ENCODE data around the gene COL13A1.

DNA sequence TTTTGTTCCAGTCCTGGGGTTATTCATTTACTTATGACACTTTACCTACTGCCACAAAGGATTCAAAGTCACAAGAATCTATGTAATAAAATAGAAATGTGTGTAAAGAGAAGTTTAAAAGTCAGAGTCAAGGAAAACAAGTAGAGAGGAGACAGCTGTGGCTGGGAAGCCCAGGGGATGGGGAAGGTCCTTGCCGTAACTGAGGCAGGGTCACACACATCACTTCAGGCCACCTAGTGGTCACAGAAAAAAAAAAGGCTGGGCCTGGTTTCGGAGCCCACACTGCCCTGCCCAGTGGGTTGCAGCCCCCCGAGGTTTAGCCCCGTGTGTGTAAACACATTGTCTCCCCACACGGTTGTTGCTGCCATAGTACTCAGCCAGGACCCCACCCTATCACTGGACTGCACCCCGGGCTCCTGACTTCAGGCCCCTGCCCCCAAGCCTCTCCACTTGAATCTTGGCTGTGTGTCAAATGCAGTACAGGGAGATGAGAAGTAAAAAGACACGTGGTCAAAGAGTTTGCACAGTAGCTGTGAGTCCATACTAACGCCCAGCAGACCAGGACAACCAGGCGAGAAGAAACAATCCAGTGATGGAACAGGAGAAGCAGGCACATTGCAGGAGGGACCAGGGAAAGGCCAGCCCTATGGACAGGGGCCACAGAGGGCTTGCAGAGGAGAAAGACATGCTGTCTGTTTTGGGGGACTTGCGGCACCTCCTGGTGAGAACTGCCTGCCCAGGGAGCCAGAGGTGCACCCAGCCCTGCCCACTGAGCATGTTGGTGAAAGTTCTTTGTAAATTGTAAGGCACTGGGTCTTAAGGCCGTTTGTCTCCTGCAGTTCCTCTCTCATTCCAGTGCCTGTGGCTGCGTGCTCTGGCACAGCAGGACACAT, 159.5 kb downstream of the COL13A1 start:
- TF ChIP-seq POLR2A (IDR thresholded peaks at IDR 0.05) = no peak
- TF ChIP-seq, protein P1, sequence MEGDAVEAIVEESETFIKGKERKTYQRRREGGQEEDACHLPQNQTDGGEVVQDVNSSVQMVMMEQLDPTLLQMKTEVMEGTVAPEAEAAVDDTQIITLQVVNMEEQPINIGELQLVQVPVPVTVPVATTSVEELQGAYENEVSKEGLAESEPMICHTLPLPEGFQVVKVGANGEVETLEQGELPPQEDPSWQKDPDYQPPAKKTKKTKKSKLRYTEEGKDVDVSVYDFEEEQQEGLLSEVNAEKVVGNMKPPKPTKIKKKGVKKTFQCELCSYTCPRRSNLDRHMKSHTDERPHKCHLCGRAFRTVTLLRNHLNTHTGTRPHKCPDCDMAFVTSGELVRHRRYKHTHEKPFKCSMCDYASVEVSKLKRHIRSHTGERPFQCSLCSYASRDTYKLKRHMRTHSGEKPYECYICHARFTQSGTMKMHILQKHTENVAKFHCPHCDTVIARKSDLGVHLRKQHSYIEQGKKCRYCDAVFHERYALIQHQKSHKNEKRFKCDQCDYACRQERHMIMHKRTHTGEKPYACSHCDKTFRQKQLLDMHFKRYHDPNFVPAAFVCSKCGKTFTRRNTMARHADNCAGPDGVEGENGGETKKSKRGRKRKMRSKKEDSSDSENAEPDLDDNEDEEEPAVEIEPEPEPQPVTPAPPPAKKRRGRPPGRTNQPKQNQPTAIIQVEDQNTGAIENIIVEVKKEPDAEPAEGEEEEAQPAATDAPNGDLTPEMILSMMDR (IDR thresholded peaks at IDR 0.05) = no peak
